NCI-H2081 treated with DMSO at 0.1 percent for 48 hours (cell line): ENCODE results near the gene TGM2.
A peak's percentile ranks its signal among the peaks of the same experiment; 100 is the strongest.

Experiments
- DNase-seq: peaks from one replicate; lab custom pipeline; 2025; lab: John Stamatoyannopoulos, UW

Gene TGM2

GRCh38 chr20:38144974-38145728 is 19.9 kb downstream of the TGM2 start:
- no peak for DNase-seq

- no peak for DNase-seq
Measured at GRCh38 chr20:38144598-38144973, 20.5 kb downstream of the TGM2 start.

GRCh38 chr20:38143646-38144554 is 21.2 kb downstream of the TGM2 start:
- no peak for DNase-seq

- no peak for DNase-seq
Measured at GRCh38 chr20:38143238-38143645, 21.8 kb downstream of the TGM2 start.

GRCh38 chr20:38141889-38142494 is 23.1 kb downstream of the TGM2 start:
- no peak for DNase-seq

GRCh38 chr20:38141204-38141888 is 23.7 kb downstream of the TGM2 start:
- DNase-seq, result no peak

GRCh38 chr20:38139977-38140753 is 24.9 kb downstream of the TGM2 start:
- DNase-seq, result peak; percentile 8

- no peak for DNase-seq
Measured at GRCh38 chr20:38139156-38139912, 25.7 kb downstream of the TGM2 start.

- DNase-seq, result no peak
Measured at GRCh38 chr20:38138086-38138778, 26.8 kb downstream of the TGM2 start.

GRCh38 chr20:38137441-38138037 is 27.5 kb downstream of the TGM2 start:
- DNase-seq, result no peak

GRCh38 chr20:38136421-38137245 is 28.4 kb downstream of the TGM2 start:
- no peak for DNase-seq

GRCh38 chr20:38135651-38136420 is 29.2 kb downstream of the TGM2 start:
- DNase-seq, result no peak

- no peak for DNase-seq
Measured at GRCh38 chr20:38135271-38135650, 29.8 kb downstream of the TGM2 start.

- no peak for DNase-seq
Measured at GRCh38 chr20:38134427-38135270, 30.4 kb downstream of the TGM2 start.

- DNase-seq, result no peak
Measured at GRCh38 chr20:38133680-38134426, 31.2 kb downstream of the TGM2 start.

- DNase-seq, result no peak
Measured at GRCh38 chr20:38132910-38133501, 32.1 kb downstream of the TGM2 start.
